Colonic mucosa (tissue), 4 donors: ENCODE measurements around the gene GARIN6. TPM values are rescaled to one million over a fixed set of nuclear protein-coding genes. Genes with fewer than 3 reads are reported as not detected.

Experiments
- DNase-seq: peaks from one replicate; pipeline ENCODE4 v3.0.0-alpha.2; 2020
- H3K27ac ChIP-seq: fragments of 200-600 bp; one replicate; pipeline ENCODE4 v1.8.0; 2021
- H3K27me3 ChIP-seq: fragments of 200-600 bp; one replicate; pipeline ENCODE4 v1.8.0; 2021
- H3K36me3 ChIP-seq: fragments of 200-600 bp; one replicate; pipeline ENCODE4 v1.8.0; 2021
- H3K4me1 ChIP-seq: fragments of 200-600 bp; one replicate; pipeline ENCODE4 v1.8.0; 2021; ENCODE audit warnings: mild to moderate bottlenecking
- H3K4me3 ChIP-seq: fragments of 200-600 bp; one replicate; pipeline ENCODE4 v1.8.0; 2021
- H3K9ac ChIP-seq, 2 donors: one replicate each; pipeline ENCODE4 v1.7.0; 2013; ENCODE audit warnings: control low read depth in 2 of 2, low read depth in 2 of 2, low read length in 2 of 2
- H3K9me3 ChIP-seq: fragments of 200-600 bp; one replicate; pipeline ENCODE4 v1.8.0; 2021
- CTCF ChIP-seq: fragments of 200-600 bp; IDR thresholded peaks from one replicate; pipeline ENCODE4 v1.8.0; 2022; ENCODE audit warnings: antibody characterized with exemption, mild to moderate bottlenecking
- intact Hi-C: fragments of 100-400 bp; cut with DNase I; formaldehyde crosslinking; loops from one replicate; pipeline ENCODE4 v1.14.1; 2022
- total RNA-seq, 2 donors: library from RNA; stranded (reverse); fragmentation: NEBNext Ultra II Directional in 1 of 2; extraction: Animal tissue kit (Norgen Biotek cat#: 25700) in 1 of 2; gene quantifications; one replicate each; pipeline ENCODE4 v1.2.1, GENCODE V29; 2021
- donor health status: healthy.
- donor health status: DM: no; HTN: no; CAD: no.
- donor health status: DM: no; HTN: no; CAD: no.

The GARIN6 gene
- total RNA-seq, 2 donors from 2014 or later = not detected

DNA sequence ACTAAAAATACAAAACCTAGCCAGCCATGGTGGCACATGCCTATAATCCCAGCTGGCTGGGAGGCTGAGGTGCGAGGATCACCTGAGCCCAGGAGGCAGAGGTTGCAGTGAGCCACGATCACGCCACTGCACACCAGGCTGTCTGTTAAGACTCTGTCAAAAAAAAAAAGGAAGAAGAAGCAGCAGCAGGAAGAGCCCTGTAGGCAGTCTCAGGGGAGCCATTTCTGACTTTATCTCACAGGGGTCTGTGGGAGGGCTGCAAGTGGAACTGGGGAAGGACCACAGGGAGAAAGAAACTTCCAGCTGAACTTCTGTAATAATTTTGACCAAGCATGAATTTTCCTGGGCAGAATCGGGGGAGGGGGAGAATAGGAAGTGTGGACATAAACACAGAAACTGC lies 32.7 kb downstream of the GARIN6 start:
- Histone ChIP-seq H3K4me3 (no peak overlapping the region), H3K27ac (no peak overlapping the region), H3K36me3 (no peaks in the 10 kb centered on the region), H3K4me1 (no peaks in the 10 kb centered on the region), H3K9ac (no peak overlapping the region), H3K9me3 (no peaks in the 10 kb centered on the region), H3K27me3 (no peaks in the 10 kb centered on the region)
- no peak for DNase-seq
- no peak for TF ChIP-seq CTCF
- intact Hi-C loops = no loop called here

GRCh38 chr12:99686142-99686541 lies 38.6 kb downstream of the GARIN6 start:
- DNase-seq = no peak
- TF ChIP-seq CTCF = no peak
- Histone ChIP-seq H3K9ac (no peak overlapping the region), H3K9me3 (no peaks in the 10 kb centered on the region), H3K36me3 (no peaks in the 10 kb centered on the region), H3K27me3 (no peaks in the 10 kb centered on the region), H3K27ac (no peak overlapping the region), H3K4me1 (no peaks in the 10 kb centered on the region), H3K4me3 (no peak overlapping the region)
- intact Hi-C loops = no loop called here

GRCh38 chr12:99695050-99695449 lies 47.5 kb downstream of the GARIN6 start:
- no peak for DNase-seq
- H3K36me3 ChIP-seq = no peaks in the 10 kb centered on the region
- H3K27me3 ChIP-seq = no peaks in the 10 kb centered on the region
- no peaks in the 10 kb centered on the region for H3K4me1 ChIP-seq
- no peak overlapping the region for H3K4me3 ChIP-seq
- no peak overlapping the region for H3K9ac ChIP-seq
- H3K27ac ChIP-seq = no peak overlapping the region
- H3K9me3 ChIP-seq = no peaks in the 10 kb centered on the region
- TF ChIP-seq CTCF = no peak
- intact Hi-C loops = no loop called here
